DOHH2 (cell line): ENCODE measurements around the gene RPA1.

Experiments used
- H3F3A ChIP-seq: fragments of 200-600 bp; sonication (generic), shearing (Covaris generic); 2 replicates; pipeline ENCODE4 v1.6.0; 2016; ENCODE audit warnings: antibody characterized with exemption, mild to moderate bottlenecking; ENCODE audit not compliant: control insufficient read depth, insufficient read depth
- H3K27ac ChIP-seq: fragments of 200-600 bp; sonication (generic); 2 replicates; pipeline ENCODE4 v1.5.1; 2014; ENCODE audit warnings: low read depth, mild to moderate bottlenecking, low read length, moderate library complexity
- H3K27me3 ChIP-seq: fragments of 200-600 bp; sonication (generic); 2 replicates; pipeline ENCODE4 v1.6.1; 2014; ENCODE audit warnings: mild to moderate bottlenecking, low read length, mixed read lengths; ENCODE audit not compliant: control insufficient read depth
- H3K36me3 ChIP-seq: fragments of 200-600 bp; sonication (generic); 2 replicates; pipeline ENCODE4 v1.6.1; 2014; ENCODE audit warnings: mild to moderate bottlenecking, low read length, moderate library complexity, mixed read lengths; ENCODE audit not compliant: control insufficient read depth
- H3K4me1 ChIP-seq: fragments of 200-600 bp; sonication (generic); 2 replicates; pipeline ENCODE4 v1.6.1; 2014; ENCODE audit warnings: mild to moderate bottlenecking, low read length, mixed read lengths; ENCODE audit not compliant: control insufficient read depth
- H3K4me2 ChIP-seq: fragments of 200-600 bp; sonication (generic); 2 replicates; pipeline ENCODE4 v1.6.0; 2014; ENCODE audit warnings: mild to moderate bottlenecking, low read length, moderate library complexity
- H3K4me3 ChIP-seq: fragments of 200-600 bp; sonication (generic); 2 replicates; pipeline ENCODE4 v1.5.1; 2014; ENCODE audit warnings: mild to moderate bottlenecking, low read length, mixed read lengths
- H3K79me2 ChIP-seq: fragments of 200-600 bp; sonication (generic); 2 replicates; pipeline ENCODE4 v1.6.1; 2014; ENCODE audit warnings: mild to moderate bottlenecking, low read length, mixed read lengths; ENCODE audit not compliant: control insufficient read depth
- H3K9me2 ChIP-seq: fragments of 200-600 bp; sonication (generic); replicated peaks from 2 replicates; pipeline ENCODE4 v1.6.1; 2014; ENCODE audit warnings: mild to moderate bottlenecking, low read length, mixed read lengths; ENCODE audit not compliant: control insufficient read depth
- H3K9me3 ChIP-seq: fragments of 200-600 bp; sonication (generic); 2 replicates; pipeline ENCODE4 v1.6.1; 2014; ENCODE audit warnings: antibody characterized with exemption, low read length, mixed read lengths; ENCODE audit not compliant: control insufficient read depth, insufficient read depth
- H4K20me1 ChIP-seq: fragments of 200-600 bp; sonication (generic); 2 replicates; pipeline ENCODE4 v1.6.0; 2014; ENCODE audit warnings: low read depth, mild to moderate bottlenecking, antibody characterized with exemption, low read length, moderate library complexity; ENCODE audit not compliant: control insufficient read depth, insufficient read depth
- EZH2phosphoT487 ChIP-seq: fragments of 200-600 bp; sonication (generic); IDR thresholded peaks from 2 replicates; pipeline ENCODE4 v1.6.1; 2017; ENCODE audit warnings: borderline replicate concordance, mild to moderate bottlenecking, antibody characterized with exemption, low read length, moderate library complexity, mixed read lengths
- TF ChIP-seq, protein P1 (sequence below): fragments of 200-600 bp; sonication (generic); IDR thresholded peaks from one replicate; pipeline ENCODE4 v1.5.1; 2014; ENCODE audit warnings: antibody characterized with exemption, mild to moderate bottlenecking, low read depth, low read length; ENCODE audit not compliant: poor library complexity, severe bottlenecking

The RPA1 gene

DNA sequence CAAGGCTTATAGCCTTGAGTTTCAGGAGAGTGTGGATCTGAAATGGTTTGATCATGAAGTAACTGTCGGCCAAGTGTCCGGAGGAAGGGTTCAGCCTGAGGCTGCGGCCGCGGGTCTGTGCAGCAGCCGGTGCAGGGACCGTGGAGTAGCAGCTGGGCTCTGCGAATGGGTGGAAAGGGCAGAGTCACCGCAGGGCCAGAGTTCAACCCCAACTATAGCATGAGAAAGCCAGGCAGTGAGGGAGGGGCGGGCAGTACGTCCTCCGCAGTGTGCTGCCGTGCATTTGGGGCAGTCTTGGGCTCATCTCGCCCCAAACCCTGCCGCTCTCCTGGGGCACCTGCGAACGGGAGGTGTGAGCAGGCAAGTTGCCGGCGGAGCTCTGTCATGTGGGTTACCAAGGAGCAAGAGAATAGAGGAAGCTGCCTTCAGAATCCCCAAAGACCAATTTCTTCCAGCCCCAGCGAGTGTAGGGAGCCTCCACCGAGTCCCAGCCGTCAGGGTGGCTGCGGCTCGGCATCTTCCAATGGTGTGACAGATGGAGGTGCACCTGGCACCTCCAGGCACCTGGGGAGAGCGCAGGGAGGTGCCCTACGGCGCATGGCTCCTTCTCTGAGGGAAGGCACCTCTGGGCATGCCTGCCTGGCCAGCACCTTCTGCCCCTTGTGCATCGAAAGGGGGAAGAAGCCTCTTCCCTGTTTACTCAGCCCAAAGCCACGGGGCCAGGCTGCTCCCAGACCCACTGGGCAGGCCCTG is 87.3 kb downstream of the RPA1 start:
- TF ChIP-seq EZH2phosphoT487 = no peak
- TF ChIP-seq, protein P1, sequence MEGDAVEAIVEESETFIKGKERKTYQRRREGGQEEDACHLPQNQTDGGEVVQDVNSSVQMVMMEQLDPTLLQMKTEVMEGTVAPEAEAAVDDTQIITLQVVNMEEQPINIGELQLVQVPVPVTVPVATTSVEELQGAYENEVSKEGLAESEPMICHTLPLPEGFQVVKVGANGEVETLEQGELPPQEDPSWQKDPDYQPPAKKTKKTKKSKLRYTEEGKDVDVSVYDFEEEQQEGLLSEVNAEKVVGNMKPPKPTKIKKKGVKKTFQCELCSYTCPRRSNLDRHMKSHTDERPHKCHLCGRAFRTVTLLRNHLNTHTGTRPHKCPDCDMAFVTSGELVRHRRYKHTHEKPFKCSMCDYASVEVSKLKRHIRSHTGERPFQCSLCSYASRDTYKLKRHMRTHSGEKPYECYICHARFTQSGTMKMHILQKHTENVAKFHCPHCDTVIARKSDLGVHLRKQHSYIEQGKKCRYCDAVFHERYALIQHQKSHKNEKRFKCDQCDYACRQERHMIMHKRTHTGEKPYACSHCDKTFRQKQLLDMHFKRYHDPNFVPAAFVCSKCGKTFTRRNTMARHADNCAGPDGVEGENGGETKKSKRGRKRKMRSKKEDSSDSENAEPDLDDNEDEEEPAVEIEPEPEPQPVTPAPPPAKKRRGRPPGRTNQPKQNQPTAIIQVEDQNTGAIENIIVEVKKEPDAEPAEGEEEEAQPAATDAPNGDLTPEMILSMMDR = no peak
- Histone ChIP-seq H3K4me3 (no peak overlapping the region), H3F3A (no peaks in the 10 kb centered on the region)

DNA sequence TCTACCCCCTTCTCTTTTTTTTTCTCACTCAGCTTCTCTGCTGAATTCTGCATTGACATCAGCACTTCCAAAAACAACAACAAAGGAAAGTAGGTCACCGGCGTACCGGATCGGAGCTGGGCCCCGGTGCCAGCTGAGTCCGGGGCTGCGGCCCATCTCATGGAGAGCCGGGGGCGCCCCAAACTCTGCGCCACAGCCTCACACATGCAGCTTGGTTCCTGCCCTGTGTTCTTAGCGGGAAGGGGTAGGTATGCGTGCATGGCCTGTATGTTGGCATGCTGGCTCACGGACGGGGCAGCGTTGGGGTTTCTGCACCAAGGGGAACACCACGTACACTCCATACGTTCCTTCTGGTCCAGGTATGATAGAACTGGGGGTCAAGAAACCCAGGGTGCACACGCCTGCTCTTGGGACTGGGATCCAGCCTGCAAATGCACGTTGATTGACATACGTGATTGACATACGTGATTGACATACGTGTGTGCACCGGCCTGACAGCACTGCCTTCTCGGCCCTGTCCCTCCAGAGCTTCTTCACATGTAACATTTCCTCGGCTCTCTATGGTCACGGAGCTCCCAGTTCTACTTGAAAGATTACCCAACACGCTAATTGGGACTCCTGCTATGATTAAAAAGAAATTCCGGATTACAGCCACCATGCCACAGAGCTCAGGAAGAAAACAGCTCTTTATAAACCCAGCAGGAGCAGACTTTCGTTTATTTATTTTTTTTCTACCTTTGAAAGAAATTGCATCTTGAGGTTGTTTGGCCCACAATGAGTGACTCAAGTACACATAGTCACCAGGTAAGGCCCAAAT is 88.7 kb downstream of the RPA1 start:
- no peaks in the 10 kb centered on the region for H3K36me3 ChIP-seq
- no peak overlapping the region for H3K4me2 ChIP-seq
- H3K9me3 ChIP-seq = no peaks in the 10 kb centered on the region
- no peak overlapping the region for H3K27ac ChIP-seq
- H3K4me1 ChIP-seq = peaks cover 10% of the 10 kb centered on the region
- TF ChIP-seq EZH2phosphoT487 = no peak
- TF ChIP-seq, protein P1 = no peak
- no peak overlapping the region for H3K4me3 ChIP-seq
- no peaks in the 10 kb centered on the region for H3K9me2 ChIP-seq
- H3K79me2 ChIP-seq = no peaks in the 10 kb centered on the region
- H3F3A ChIP-seq = no peaks in the 10 kb centered on the region
- H3K27me3 ChIP-seq = no peaks in the 10 kb centered on the region
- no peaks in the 10 kb centered on the region for H4K20me1 ChIP-seq

More for the DNA sequence above, 87.3 kb downstream of the RPA1 start:
- H3K36me3 ChIP-seq = no peaks in the 10 kb centered on the region
- H3K9me3 ChIP-seq = no peaks in the 10 kb centered on the region
- no peak overlapping the region for H3K27ac ChIP-seq
- H4K20me1 ChIP-seq = no peaks in the 10 kb centered on the region
- no peak overlapping the region for H3K4me2 ChIP-seq
- H3K9me2 ChIP-seq = no peaks in the 10 kb centered on the region
- H3K4me1 ChIP-seq = peaks cover 10% of the 10 kb centered on the region
- peaks cover 5% of the 10 kb centered on the region; the same call in 1 of the 2 replicates for H3K27me3 ChIP-seq
- H3K79me2 ChIP-seq = no peaks in the 10 kb centered on the region

DNA sequence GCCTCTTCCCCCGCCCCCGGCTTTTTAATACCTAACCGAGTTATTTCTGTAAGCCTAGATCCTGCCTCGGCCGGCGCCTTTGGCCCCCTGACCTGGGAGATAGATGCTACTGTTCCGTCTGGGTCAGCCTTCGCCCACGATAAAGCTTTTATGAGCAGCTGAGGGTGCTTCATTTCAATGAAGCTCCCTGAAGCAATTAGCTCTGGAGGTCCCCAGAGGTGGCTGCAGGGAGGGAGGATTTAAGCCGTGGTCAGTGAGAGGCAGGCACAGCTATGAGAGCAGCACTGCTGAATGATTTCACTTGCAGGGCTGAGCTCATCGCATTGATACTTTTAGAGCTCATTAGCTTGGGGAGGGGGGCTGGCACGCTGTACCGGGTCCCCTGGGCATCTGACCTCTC is 89.4 kb downstream of the RPA1 start:
- Histone ChIP-seq H3K4me3 (no peak overlapping the region), H3K4me1 (peaks cover 10% of the 10 kb centered on the region), H3F3A (no peaks in the 10 kb centered on the region), H3K36me3 (no peaks in the 10 kb centered on the region), H3K79me2 (no peaks in the 10 kb centered on the region), H3K9me3 (no peaks in the 10 kb centered on the region), H4K20me1 (no peaks in the 10 kb centered on the region), H3K27ac (no peak overlapping the region), H3K4me2 (no peak overlapping the region), H3K9me2 (no peaks in the 10 kb centered on the region), H3K27me3 (no peaks in the 10 kb centered on the region)
- TF ChIP-seq, protein P1 = no peak
- no peak for TF ChIP-seq EZH2phosphoT487
